Measurements from ENCODE around the gene HSPA1A. TPM values are rescaled to one million over a fixed set of nuclear protein-coding genes. Genes with fewer than 3 reads are reported as not detected.
"Not testable (repeated sequence)": the region's sequence is repeated elsewhere in the genome, so short reads cannot be mapped to it uniquely, and the experiment has no call there.

HSPA1A gene
- total RNA-seq, 1 donor from 2014 or later: 230 TPM

- ATAC-seq (no peak), DNase-seq (no peak)
- H3K36me3 ChIP-seq: peaks cover 50% of the 10 kb centered on the region
- no peaks in the 10 kb centered on the region for H3K9me3 ChIP-seq
- H3K27ac ChIP-seq: no peak overlapping the region
- H3K27me3 ChIP-seq (ENCODE audit: low read depth): no peaks in the 10 kb centered on the region
- no peak for TF ChIP-seq CTCF (IDR thresholded peaks at IDR 0.05)
- no peak overlapping the region for H3K4me3 ChIP-seq
- H3K4me1 ChIP-seq: peaks cover 43% of the 10 kb centered on the region
- intact Hi-C loops (cut with DNase I): loop anchor here (10.0 kb wide), 1 partner anchor 104 kb away; the partner anchor contains the start of gene CLIC1
Measured at GRCh38 chr6:31838968-31839367, 23.6 kb downstream of the HSPA1A start.

- peaks cover 38% of the 10 kb centered on the region for H3K4me1 ChIP-seq
- DNase-seq; H3K4me3 ChIP-seq; ATAC-seq; H3K27ac ChIP-seq; H3K9me3 ChIP-seq; H3K27me3 ChIP-seq (ENCODE audit: low read depth): not testable (repeated sequence)
- peaks cover 50% of the 10 kb centered on the region for H3K36me3 ChIP-seq
- intact Hi-C loops (cut with DNase I): loop anchor here (10.0 kb wide), 1 partner anchor 105 kb away; the partner anchor contains the start of gene CLIC1
Measured at GRCh38 chr6:31839779-31840126, 24.4 kb downstream of the HSPA1A start.

DNA sequence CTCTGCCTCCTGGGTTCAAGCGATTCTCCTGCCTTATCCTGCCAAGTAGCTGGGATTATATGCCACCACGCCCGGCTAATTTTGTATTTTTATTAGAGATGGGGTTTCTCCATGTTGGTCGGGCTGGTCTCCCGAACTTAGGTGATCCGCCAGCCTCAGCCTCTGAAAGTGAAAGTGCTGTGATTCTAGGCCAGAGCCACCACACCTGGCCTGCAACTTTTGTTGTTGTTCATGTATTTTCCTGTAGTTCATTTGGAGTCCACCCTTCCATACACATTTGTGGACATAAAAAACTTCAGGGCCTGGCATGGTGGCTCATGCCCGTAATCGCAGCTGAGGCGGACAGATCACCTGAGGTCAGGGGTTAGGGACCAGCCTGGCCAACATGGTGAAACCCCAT, 26.7 kb downstream of the HSPA1A start:
- no peak overlapping the region for H3K4me3 ChIP-seq
- H3K9me3 ChIP-seq: no peaks in the 10 kb centered on the region
- no peak overlapping the region for H3K27ac ChIP-seq
- ATAC-seq (no peak), DNase-seq (no peak)
- H3K36me3 ChIP-seq: peaks cover 45% of the 10 kb centered on the region
- H3K27me3 ChIP-seq (ENCODE audit: low read depth): no peaks in the 10 kb centered on the region
- intact Hi-C loops (cut with DNase I): no loop called here
- TF ChIP-seq CTCF (IDR thresholded peaks at IDR 0.05): no peak
- H3K4me1 ChIP-seq: peaks cover 21% of the 10 kb centered on the region

DNA sequence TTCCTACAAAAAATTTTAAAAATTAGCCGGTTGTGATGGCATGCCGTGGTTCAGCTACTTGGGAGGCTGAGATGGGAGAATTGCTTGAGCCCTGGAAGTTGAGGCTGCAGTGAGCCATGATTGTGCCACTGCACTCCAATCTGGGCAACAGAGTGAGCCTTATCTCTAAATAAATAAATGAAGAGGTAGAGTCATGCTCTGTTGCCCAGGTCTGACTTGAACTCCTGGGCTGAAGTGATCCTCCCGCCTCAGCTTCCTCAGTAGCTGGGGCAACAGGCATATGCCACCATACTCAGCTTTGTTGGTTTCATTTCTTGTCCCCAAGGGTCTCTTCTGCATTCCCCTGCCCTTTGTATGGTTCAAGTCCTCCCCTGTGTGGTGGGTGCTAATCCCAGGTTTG, 29.2 kb downstream of the HSPA1A start:
- no peaks in the 10 kb centered on the region for H3K27me3 ChIP-seq (ENCODE audit: low read depth)
- ATAC-seq (peak in 1 of 2 donors; percentile 25), DNase-seq (no peak)
- no peaks in the 10 kb centered on the region for H3K4me1 ChIP-seq
- TF ChIP-seq CTCF (IDR thresholded peaks at IDR 0.05): no peak
- no peaks in the 10 kb centered on the region for H3K9me3 ChIP-seq
- intact Hi-C loops (cut with DNase I): no loop called here
- no peak overlapping the region for H3K27ac ChIP-seq
- H3K36me3 ChIP-seq: peaks cover 21% of the 10 kb centered on the region
- H3K4me3 ChIP-seq: no peak overlapping the region

- Histone ChIP-seq H3K27me3 (ENCODE audit: low read depth) (no peaks in the 10 kb centered on the region), H3K36me3 (no peaks in the 10 kb centered on the region), H3K9me3 (no peaks in the 10 kb centered on the region), H3K27ac (no peak overlapping the region), H3K4me1 (no peaks in the 10 kb centered on the region), H3K4me3 (no peak overlapping the region)
- intact Hi-C loops (cut with DNase I): no loop called here
- TF ChIP-seq CTCF (IDR thresholded peaks at IDR 0.05): no peak
- DNase-seq (no peak), ATAC-seq (no peak)
Measured at GRCh38 chr6:31847276-31847978, 32.1 kb downstream of the HSPA1A start.

DNA sequence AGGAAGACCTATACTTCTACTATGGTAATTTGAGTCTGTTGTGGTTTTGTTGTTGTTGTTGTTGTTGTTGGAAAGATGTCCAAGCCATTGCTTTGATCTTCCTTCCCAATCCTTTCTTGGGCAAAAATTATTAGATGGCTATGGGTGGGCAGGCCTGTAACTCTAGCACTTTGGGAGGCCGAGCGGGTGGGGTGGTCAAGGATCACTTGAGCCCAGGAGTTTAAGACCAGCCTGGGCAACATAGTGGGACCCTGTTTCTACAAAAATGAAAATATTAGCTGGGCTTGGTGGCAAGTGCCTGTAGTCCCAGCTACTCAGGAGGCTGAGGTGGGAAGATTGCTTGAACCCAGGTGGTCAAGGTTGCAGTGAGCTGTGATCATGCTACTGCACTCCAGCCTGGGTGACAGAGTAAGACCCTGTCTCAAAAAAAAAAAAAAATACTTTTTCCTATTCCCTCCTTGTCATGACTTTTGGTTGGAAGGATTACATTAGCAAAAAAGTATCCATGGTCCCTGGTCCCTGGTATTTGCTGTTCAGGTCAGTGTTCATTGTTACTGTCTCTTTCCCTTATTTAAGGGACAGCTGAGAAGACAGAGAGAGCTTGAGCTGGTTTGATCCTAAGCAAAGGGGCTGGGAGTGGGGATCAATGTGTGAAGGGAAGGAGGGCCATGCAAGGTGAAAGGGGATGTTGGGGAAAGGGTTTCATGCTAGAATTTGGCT, 35.6 kb downstream of the HSPA1A start:
- DNase-seq: no peak
- intact Hi-C loops (cut with DNase I): no loop called here
- no peak for TF ChIP-seq CTCF (IDR thresholded peaks at IDR 0.05)
- no peak for ATAC-seq
- H3K36me3 ChIP-seq: no peaks in the 10 kb centered on the region
- no peak overlapping the region for H3K27ac ChIP-seq
- no peaks in the 10 kb centered on the region for H3K4me1 ChIP-seq
- no peaks in the 10 kb centered on the region for H3K9me3 ChIP-seq
- no peak overlapping the region for H3K4me3 ChIP-seq
- no peaks in the 10 kb centered on the region for H3K27me3 ChIP-seq (ENCODE audit: low read depth)
